Lung (tissue), 12 donors: ENCODE results near the gene KDM6B. TPM values are rescaled to one million over a fixed set of nuclear protein-coding genes. Genes with fewer than 3 reads are reported as not detected.
A peak's percentile ranks its signal among the peaks of the same experiment; 100 is the strongest.

Source experiments
- ATAC-seq: fragments of 200-7000 bp; cut with Tn5 transposase; one replicate; pipeline ENCODE4 v1.9.1; 2020; ENCODE audit warnings: moderate number of reproducible peaks; ENCODE audit not compliant: insufficient read depth, low FRiP score
- DNase-seq, 3 donors: peaks; one replicate each; pipeline ENCODE4 v3.0.0-alpha.2; 2013 to 2017
- H3K27ac ChIP-seq, 2 donors: one replicate each; pipeline ENCODE4 v1.5.1; 2013; ENCODE audit warnings: mild to moderate bottlenecking in 2 of 2, moderate library complexity in 2 of 2, control low read depth in 1 of 2, inconsistent platforms in 1 of 2, low read depth in 1 of 2, low read length in 1 of 2
- H3K27me3 ChIP-seq, 3 donors: one replicate each; pipeline ENCODE4 v1.5.1; 2013; ENCODE audit warnings: low read length in 2 of 3; ENCODE audit not compliant: control insufficient read depth in 3 of 3, insufficient read depth in 3 of 3
- H3K36me3 ChIP-seq, 4 donors: one replicate each; pipeline ENCODE4 v1.5.1; 2013; ENCODE audit warnings: low read length in 4 of 4, mild to moderate bottlenecking in 1 of 4, moderate library complexity in 1 of 4; ENCODE audit not compliant: control insufficient read depth in 4 of 4, insufficient read depth in 4 of 4
- H3K4me1 ChIP-seq, 5 donors: one replicate each; pipeline ENCODE4 v1.5.1; 2013; ENCODE audit warnings: low read length in 5 of 5, mild to moderate bottlenecking in 2 of 5, moderate library complexity in 1 of 5; ENCODE audit not compliant: control insufficient read depth in 5 of 5, insufficient read depth in 5 of 5
- H3K4me3 ChIP-seq: one replicate; pipeline ENCODE4 v1.5.1; 2013; ENCODE audit warnings: mild to moderate bottlenecking, control low read depth, moderate library complexity
- H3K9ac ChIP-seq, 2 donors: one replicate each; pipeline ENCODE4 v1.5.1; 2013; ENCODE audit warnings: low read length in 2 of 2, control low read depth in 1 of 2; ENCODE audit not compliant: insufficient read depth in 1 of 2
- H3K9me3 ChIP-seq, 4 donors: one replicate each; pipeline ENCODE4 v1.5.1; 2013; ENCODE audit warnings: low read length in 3 of 4, mild to moderate bottlenecking in 1 of 4, moderate library complexity in 1 of 4; ENCODE audit not compliant: control insufficient read depth in 4 of 4, insufficient read depth in 3 of 4
- CTCF ChIP-seq: IDR thresholded peaks from 2 replicates; pipeline ENCODE4 v1.5.1; 2012; ENCODE audit warnings: mild to moderate bottlenecking; ENCODE audit errors: control extremely low read depth, extremely low read depth
- WGBS, 2 donors: extraction: QIAGEN DNeasy Blood & Tissue Kit; methylation state at CpG; one replicate each; pipeline ENCODE4 v1.1.7; 2013; 5-methylcytosine and 5-hydroxymethylcytosine counted together
- polyA plus RNA-seq, 2 donors: library from polyadenylated mRNA; stranded (reverse); fragments of 200-250 nt; gene quantifications; one replicate each; pipeline ENCODE4 v1.2.1, GENCODE V29; 2013
- total RNA-seq, 2 donors: library from RNA; depleted of rRNA in 1 of 2; stranded (reverse); fragments of >200 nt in 1 of 2; gene quantifications; one replicate each; pipeline ENCODE4 v1.2.1, GENCODE V29; 2014 to 2021
- donor health status: control.
- donor health status: control.
- donor health status: Bipolar disorder and iron deficiency.
- donor health status: healthy.
- donor health status: DM: yes; HTN: yes; CAD: no.

Gene KDM6B
- total and polyA plus RNA-seq, 4 donors, result 21.0 to 52.9 (median 34.5) TPM

DNA sequence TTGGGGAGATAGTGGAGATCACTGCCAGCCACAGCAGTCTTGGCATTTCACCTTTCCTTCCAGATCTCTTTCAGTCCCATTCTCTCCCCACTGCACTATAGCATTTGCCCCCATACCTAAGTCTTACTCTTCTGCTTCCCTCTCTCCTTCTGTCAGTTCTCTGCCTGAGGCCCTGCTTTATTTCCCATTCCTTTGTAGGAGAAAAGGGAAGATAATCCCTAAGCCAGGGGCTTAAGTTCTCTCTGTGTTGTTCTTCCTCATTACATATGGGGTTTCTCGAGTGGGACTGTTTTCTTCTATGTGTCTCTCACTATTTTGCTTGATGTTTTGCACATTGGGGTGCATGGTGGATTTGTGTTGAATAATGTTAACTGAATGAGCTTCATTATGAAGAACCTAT, 6.4 kb downstream of the KDM6B start:
- TF ChIP-seq CTCF, result no peak
- H3K27me3 ChIP-seq, result no peaks in the 10 kb centered on the region
- no peak overlapping the region for H3K9ac ChIP-seq
- peaks cover 7 to 82% (median 20%) of the 10 kb centered on the region in 5 donors for H3K4me1 ChIP-seq
- H3K4me3 ChIP-seq, result no peak overlapping the region
- H3K9me3 ChIP-seq, result no peaks in the 10 kb centered on the region
- H3K27ac ChIP-seq, result peak overlapping the region in 1 of 2 donors; percentile 100
- ATAC-seq (no peak), DNase-seq (no peak)
- peaks cover 0 to 8% (median 4%) of the 10 kb centered on the region in 4 donors for H3K36me3 ChIP-seq
- 19 to 45% methylated on average over 1 of the region's 1 CpG for WGBS, 2 donors

- peak overlapping the region; percentile 79 to 100 for H3K27ac ChIP-seq
- ATAC-seq (no peak), DNase-seq (no peak)
- no peak overlapping the region for H3K4me3 ChIP-seq
- H3K36me3 ChIP-seq, result peaks cover 0 to 12% (median 7%) of the 10 kb centered on the region in 4 donors
- no peak overlapping the region for H3K9ac ChIP-seq
- H3K9me3 ChIP-seq, result no peaks in the 10 kb centered on the region
- H3K4me1 ChIP-seq, result peaks cover 7 to 80% (median 20%) of the 10 kb centered on the region in 5 donors
- TF ChIP-seq CTCF, result no peak
- 68 to 73% methylated on average over 1 of the region's 1 CpG for WGBS, 2 donors
- H3K27me3 ChIP-seq, result no peaks in the 10 kb centered on the region
Measured at GRCh38 chr17:7840875-7841274, 6.9 kb downstream of the KDM6B start.

DNA sequence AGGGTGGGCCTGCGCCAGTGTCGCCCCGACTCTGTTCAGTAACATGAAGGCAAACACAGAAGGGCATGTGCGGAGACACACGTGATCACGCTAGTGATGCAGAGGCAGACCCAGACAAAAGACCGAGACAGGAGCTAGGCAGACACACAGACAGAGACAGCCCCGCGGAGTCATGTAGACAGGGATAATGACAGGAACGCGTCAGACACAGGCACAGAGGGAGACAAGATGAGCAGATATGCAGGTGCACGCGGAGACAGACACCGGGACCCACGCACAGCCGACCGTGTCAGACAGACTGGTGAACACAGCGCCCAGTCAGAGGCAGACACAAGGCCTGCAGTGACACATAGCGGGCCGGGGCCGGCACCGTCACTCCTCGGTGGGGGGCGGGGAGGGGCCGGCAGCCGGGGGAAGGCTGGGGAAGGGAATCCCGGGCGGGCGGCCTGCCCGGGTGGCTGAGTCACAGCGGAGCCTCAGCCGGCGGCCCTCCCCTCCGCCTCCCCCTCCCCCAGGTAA, 7.4 kb downstream of the KDM6B start:
- ATAC-seq (peak; percentile 36), DNase-seq (peak; percentile 78 to 84 (median 84))
- Histone ChIP-seq H3K27me3 (no peaks in the 10 kb centered on the region), H3K27ac (peak overlapping the region; percentile 85 to 100), H3K9me3 (no peaks in the 10 kb centered on the region), H3K36me3 (peaks cover 0 to 12% (median 10%) of the 10 kb centered on the region in 4 donors), H3K9ac (peak overlapping the region in 1 of 2 donors; percentile 62), H3K4me1 (peaks cover 7 to 75% (median 20%) of the 10 kb centered on the region in 5 donors), H3K4me3 (peak overlapping the region; percentile 60)
- peak; percentile 5 for TF ChIP-seq CTCF
- 3 to 6% methylated on average over 30 to 34 of the region's 34 CpGs for WGBS, 2 donors
